A549 treated with dexamethasone at 1 μM for 4 hours (cell line): ENCODE results near the gene ENTREP1. TPM values are rescaled to one million over a fixed set of nuclear protein-coding genes. Genes with fewer than 3 reads are reported as not detected.

Experiments
- total RNA-seq: library from RNA; stranded (reverse); fragments of 200-300 nt; extraction: Qiagen RNA extraction; gene quantifications from 5 replicates; pipeline ENCODE4 v1.2.3, GENCODE V29; 2022

ENTREP1 gene
- total RNA-seq: 0.45 to 0.97 TPM (median 0.77 TPM) in 5 replicates

GRCh38 chr9:69324549-69325401 lies at the start of gene ENTREP1:
Gene ENTREP1, plus strand, starts transcription at chr9:69325215. Its CDS starts 95 bp downstream, at chr9:69325310.

Other genes starting within 250 kb of the ENTREP1 start
- gene TJP2, start 150.9 kb upstream of the ENTREP1 start, total RNA-seq: 3.5 to 6.1 TPM (median 3.9 TPM) in 5 replicates